Karpas-422 (cell line): Measurements from ENCODE around the gene AP4E1. TPM values are rescaled to one million over a fixed set of nuclear protein-coding genes. Genes with fewer than 3 reads are reported as not detected.

ENCODE experiments used
- DNase-seq: peaks from one replicate; pipeline ENCODE4 v3.0.0-alpha.2; 2015
- H2AFZ ChIP-seq: fragments of 200-600 bp; sonication (generic); 2 replicates; pipeline ENCODE4 v1.6.1; 2014; ENCODE audit warnings: antibody characterized with exemption, low read length, mixed read lengths
- H3K27ac ChIP-seq: fragments of 200-600 bp; sonication (generic); 2 replicates; pipeline ENCODE4 v1.5.1; 2014; ENCODE audit warnings: mild to moderate bottlenecking, low read length, moderate library complexity
- H3K27me3 ChIP-seq: fragments of 200-600 bp; sonication (generic); 2 replicates; pipeline ENCODE4 v1.6.1; 2014; ENCODE audit warnings: low read length, mixed read lengths
- H3K36me3 ChIP-seq: fragments of 200-600 bp; sonication (generic); 2 replicates; pipeline ENCODE4 v1.6.1; 2014; ENCODE audit warnings: low read length, mixed read lengths; ENCODE audit not compliant: insufficient read depth
- H3K4me1 ChIP-seq: fragments of 200-600 bp; sonication (generic); 2 replicates; pipeline ENCODE4 v1.6.1; 2014; ENCODE audit warnings: mild to moderate bottlenecking, low read length, mixed read lengths
- H3K4me2 ChIP-seq: fragments of 200-600 bp; sonication (generic); 2 replicates; pipeline ENCODE4 v1.6.1; 2014; ENCODE audit warnings: low read length, low read depth, mild to moderate bottlenecking; ENCODE audit not compliant: poor library complexity, severe bottlenecking
- H3K4me3 ChIP-seq: fragments of 200-600 bp; sonication (generic); 2 replicates; pipeline ENCODE4 v1.5.1; 2014; ENCODE audit warnings: mild to moderate bottlenecking, antibody characterized with exemption, low read length, mixed read lengths
- H3K79me2 ChIP-seq: fragments of 200-600 bp; sonication (generic); 2 replicates; pipeline ENCODE4 v1.6.1; 2014; ENCODE audit warnings: mild to moderate bottlenecking, low read length, mixed read lengths
- H3K9ac ChIP-seq: fragments of 200-600 bp; sonication (generic); 2 replicates; pipeline ENCODE4 v1.6.0; 2014; ENCODE audit warnings: low read length
- H3K9me2 ChIP-seq: fragments of 200-600 bp; sonication (generic), shearing (Covaris generic); replicated peaks from 2 replicates; pipeline ENCODE4 v1.6.0; 2014; ENCODE audit warnings: mild to moderate bottlenecking, low read length, moderate library complexity; ENCODE audit not compliant: insufficient read depth
- H3K9me3 ChIP-seq: fragments of 300-700, 200-600 bp; sonication (generic); 2 replicates; pipeline ENCODE4 v1.6.1; 2014; ENCODE audit warnings: low read length, mixed read lengths
- H4K20me1 ChIP-seq: fragments of 200-600 bp; sonication (generic); 2 replicates; pipeline ENCODE4 v1.6.1; 2014; ENCODE audit warnings: mild to moderate bottlenecking, antibody characterized with exemption, low read length, low read depth; ENCODE audit not compliant: insufficient read depth
- total RNA-seq: library from RNA; depleted of rRNA; stranded (reverse); fragments of >200 nt; shearing (Covaris generic); gene quantifications from 2 replicates; pipeline ENCODE4 v1.2.3, GENCODE V29; 2014; ENCODE audit warnings: low replicate concordance; rRNA removed

The AP4E1 gene
- total RNA-seq: 13.6 and 26.5 TPM in 2 replicates

DNA sequence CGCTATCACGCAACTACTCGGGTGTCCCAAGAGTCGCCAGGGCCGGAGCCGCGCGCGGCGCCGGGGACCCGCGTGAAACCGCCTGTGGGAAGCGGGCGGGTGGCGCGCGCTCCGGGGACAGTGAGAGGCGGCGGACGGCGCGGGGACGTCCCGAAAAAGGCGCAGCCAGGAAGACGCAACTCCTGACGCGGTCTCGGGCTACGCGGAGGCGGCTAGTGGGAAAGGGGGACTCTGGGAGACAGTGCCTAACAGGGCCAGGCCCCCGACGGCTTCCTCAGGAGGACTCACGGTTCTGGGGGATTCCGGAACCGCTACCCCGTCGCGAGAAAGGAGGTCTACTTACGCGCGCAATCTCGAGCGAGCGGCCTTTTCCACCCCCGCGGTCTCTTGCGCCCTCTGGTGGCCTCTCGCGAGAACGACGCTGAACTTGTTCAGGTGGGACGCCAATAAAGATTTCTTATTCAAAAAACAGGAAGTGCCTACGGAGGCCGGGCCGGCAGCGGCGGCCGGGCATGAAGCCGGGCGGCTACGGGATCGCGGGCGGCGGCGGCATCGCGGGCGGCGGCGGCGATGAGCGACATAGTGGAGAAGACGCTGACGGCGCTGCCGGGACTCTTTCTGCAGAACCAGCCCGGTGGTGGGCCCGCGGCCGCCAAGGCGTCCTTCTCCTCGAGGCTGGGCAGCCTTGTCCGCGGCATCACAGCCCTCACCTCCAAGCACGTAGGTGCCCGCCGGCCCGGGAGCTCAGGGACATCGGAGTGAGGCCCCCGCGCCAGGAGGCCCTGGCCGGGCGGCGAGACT, at the start of gene AP4E1:
AP4E1 (plus strand) TSS at position 475 of the 801 bp plus-strand sequence; CDS start at position 571, 96 bp downstream.
- Histone ChIP-seq H3K4me2 (peak within 1 kb of the TSS; percentile 87), H3K79me2 (peaks cover 61% of the 10 kb centered on the region), H2AFZ (peak within 1 kb of the TSS; percentile 57), H3K9me3 (no peaks in the 10 kb centered on the region), H3K4me3 (peak within 1 kb of the TSS; percentile 86), H3K27me3 (no peaks in the 10 kb centered on the region), H3K9me2 (no peaks in the 10 kb centered on the region), H3K9ac (peak within 1 kb of the TSS; percentile 81), H3K27ac (peak within 1 kb of the TSS; percentile 55), H3K36me3 (peaks cover 8% of the 10 kb centered on the region), H3K4me1 (peaks cover 34% of the 10 kb centered on the region), H4K20me1 (no peaks in the 10 kb centered on the region)
- DNase-seq: peak; percentile 99

GRCh38 chr15:50860824-50861223, 47.7 kb upstream of the AP4E1 start:
- Histone ChIP-seq H3K79me2 (no peaks in the 10 kb centered on the region), H3K9ac (no peak overlapping the region), H3K4me1 (no peaks in the 10 kb centered on the region), H3K27ac (no peak overlapping the region), H4K20me1 (no peaks in the 10 kb centered on the region), H3K4me3 (no peak overlapping the region), H3K9me3 (no peaks in the 10 kb centered on the region), H3K27me3 (no peaks in the 10 kb centered on the region), H2AFZ (no peak overlapping the region), H3K9me2 (no peaks in the 10 kb centered on the region), H3K4me2 (no peak overlapping the region), H3K36me3 (no peaks in the 10 kb centered on the region)
- DNase-seq: no peak

- H3K9ac ChIP-seq: no peak overlapping the region
- no peaks in the 10 kb centered on the region for H4K20me1 ChIP-seq
Measured at GRCh38 chr15:50862553-50862952, 45.9 kb upstream of the AP4E1 start.

GRCh38 chr15:50864873-50865272, 43.6 kb upstream of the AP4E1 start:
- Histone ChIP-seq H3K9me2 (no peaks in the 10 kb centered on the region), H3K27me3 (no peaks in the 10 kb centered on the region), H3K9ac (no peak overlapping the region), H2AFZ (no peak overlapping the region), H3K4me1 (no peaks in the 10 kb centered on the region), H4K20me1 (no peaks in the 10 kb centered on the region), H3K4me2 (no peak overlapping the region), H3K36me3 (no peaks in the 10 kb centered on the region), H3K4me3 (no peak overlapping the region), H3K27ac (no peak overlapping the region), H3K9me3 (no peaks in the 10 kb centered on the region), H3K79me2 (no peaks in the 10 kb centered on the region)
- no peak for DNase-seq

More at GRCh38 chr15:50862553-50862952, 45.9 kb upstream of the AP4E1 start:
- H3K9me2 ChIP-seq: no peaks in the 10 kb centered on the region
- DNase-seq: no peak
- no peaks in the 10 kb centered on the region for H3K27me3 ChIP-seq
- no peaks in the 10 kb centered on the region for H3K4me1 ChIP-seq
- no peak overlapping the region for H3K4me2 ChIP-seq
- no peaks in the 10 kb centered on the region for H3K9me3 ChIP-seq
- no peak overlapping the region for H3K4me3 ChIP-seq
- H3K36me3 ChIP-seq: no peaks in the 10 kb centered on the region
- no peak overlapping the region for H3K27ac ChIP-seq
- no peak overlapping the region for H2AFZ ChIP-seq
- no peaks in the 10 kb centered on the region for H3K79me2 ChIP-seq

DNA sequence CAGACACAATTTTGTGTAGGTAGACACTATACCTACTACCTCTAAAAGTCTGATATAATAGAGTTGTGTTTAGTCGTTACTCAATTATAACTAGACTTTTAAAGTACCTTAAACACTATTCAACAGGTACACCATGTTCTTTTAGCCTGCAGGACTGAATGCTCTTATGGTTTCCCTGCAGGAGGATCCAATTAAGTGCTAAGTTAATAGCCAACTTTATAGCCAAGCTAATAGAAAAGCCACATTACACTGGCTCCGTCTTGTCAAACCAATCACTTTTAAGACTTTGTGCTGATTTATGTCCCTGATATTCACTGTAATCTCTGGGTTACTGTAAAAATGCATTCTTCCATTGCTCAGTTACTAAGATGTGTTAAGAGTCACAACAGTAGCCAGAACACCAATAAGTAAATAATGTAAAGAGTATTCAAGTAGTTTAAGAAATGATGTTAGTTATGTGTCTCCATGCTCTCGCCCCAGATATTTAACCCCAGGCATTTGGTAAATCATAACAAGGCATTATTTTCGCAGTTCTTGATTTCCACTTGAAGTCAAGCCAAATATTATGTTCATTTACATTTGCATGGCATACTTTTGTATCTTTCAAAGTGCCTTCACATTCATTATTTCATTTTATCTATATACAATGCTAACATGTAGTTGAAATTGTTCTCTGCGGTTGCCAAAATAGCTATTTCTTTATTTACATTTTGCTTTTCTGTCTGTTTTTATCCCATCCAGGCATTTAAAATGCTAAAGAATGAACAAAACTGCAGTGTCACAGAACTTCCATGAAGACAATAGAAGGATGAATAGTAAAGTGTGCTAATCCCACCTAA, 42.7 kb upstream of the AP4E1 start:
- Histone ChIP-seq H3K4me1 (no peaks in the 10 kb centered on the region), H3K9ac (no peak overlapping the region), H3K9me3 (no peaks in the 10 kb centered on the region), H4K20me1 (no peaks in the 10 kb centered on the region), H2AFZ (no peak overlapping the region), H3K4me3 (no peak overlapping the region), H3K9me2 (no peaks in the 10 kb centered on the region), H3K27me3 (no peaks in the 10 kb centered on the region), H3K36me3 (no peaks in the 10 kb centered on the region), H3K79me2 (no peaks in the 10 kb centered on the region), H3K4me2 (no peak overlapping the region), H3K27ac (no peak overlapping the region)
- no peak for DNase-seq

GRCh38 chr15:50871832-50872231, 36.7 kb upstream of the AP4E1 start:
- no peaks in the 10 kb centered on the region for H3K27me3 ChIP-seq
- no peak for DNase-seq

DNA sequence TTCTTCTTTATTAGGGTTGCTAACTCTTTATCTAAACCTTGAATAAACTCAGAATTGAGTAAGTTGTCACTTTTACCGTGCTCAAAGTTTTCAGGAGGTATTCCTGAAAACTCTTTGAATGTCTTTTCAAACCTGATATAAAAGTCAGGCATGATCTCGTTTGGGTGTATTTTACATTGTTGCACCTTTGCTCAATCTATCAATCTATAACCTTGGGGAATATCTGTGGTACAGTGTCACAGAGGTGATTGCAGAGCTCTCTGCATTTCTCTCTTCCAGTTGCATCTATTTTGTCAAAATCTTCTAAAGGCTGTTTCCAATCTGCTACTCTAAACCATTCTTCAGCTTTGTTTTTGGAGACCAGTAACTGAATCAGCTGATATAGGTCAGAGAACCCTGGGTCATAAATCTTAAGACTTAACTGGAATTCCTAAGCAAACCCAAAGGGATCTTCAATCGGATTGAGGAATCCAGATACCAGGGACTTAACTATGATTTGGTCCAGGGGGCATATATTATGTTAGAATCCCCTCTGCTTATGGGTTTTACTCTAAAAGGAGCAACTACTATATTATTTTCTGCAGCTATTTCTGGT, 35.6 kb upstream of the AP4E1 start:
- no peak for DNase-seq
- Histone ChIP-seq H3K4me2 (no peak overlapping the region), H3K4me3 (no peak overlapping the region), H4K20me1 (no peaks in the 10 kb centered on the region), H3K36me3 (no peaks in the 10 kb centered on the region), H2AFZ (no peak overlapping the region), H3K9me2 (no peaks in the 10 kb centered on the region), H3K9ac (no peak overlapping the region), H3K79me2 (no peaks in the 10 kb centered on the region), H3K9me3 (no peaks in the 10 kb centered on the region), H3K27ac (no peak overlapping the region), H3K4me1 (peaks cover 8% of the 10 kb centered on the region), H3K27me3 (no peaks in the 10 kb centered on the region)

More at GRCh38 chr15:50871832-50872231, 36.7 kb upstream of the AP4E1 start:
- Histone ChIP-seq H3K4me1 (peaks cover 4% of the 10 kb centered on the region; the same call in 1 of the 2 replicates), H3K27ac (no peak overlapping the region), H4K20me1 (no peaks in the 10 kb centered on the region), H3K4me2 (no peak overlapping the region), H3K79me2 (no peaks in the 10 kb centered on the region), H3K9me3 (no peaks in the 10 kb centered on the region), H3K36me3 (no peaks in the 10 kb centered on the region), H3K9me2 (no peaks in the 10 kb centered on the region), H3K9ac (no peak overlapping the region), H3K4me3 (no peak overlapping the region), H2AFZ (no peak overlapping the region)

GRCh38 chr15:50873935-50874361, 34.5 kb upstream of the AP4E1 start:
- H3K4me2 ChIP-seq: no peak overlapping the region
- no peak for DNase-seq

More at GRCh38 chr15:50873935-50874361, 34.5 kb upstream of the AP4E1 start:
- H3K4me1 ChIP-seq: peaks cover 14% of the 10 kb centered on the region
- no peak overlapping the region for H3K27ac ChIP-seq
- no peaks in the 10 kb centered on the region for H3K27me3 ChIP-seq
- H3K9ac ChIP-seq: 0 out of 2 replicates have a peak overlapping the region, but pooled peaks have one; percentile 13
- H3K36me3 ChIP-seq: no peaks in the 10 kb centered on the region
- no peaks in the 10 kb centered on the region for H4K20me1 ChIP-seq
- H2AFZ ChIP-seq: no peak overlapping the region
- no peaks in the 10 kb centered on the region for H3K9me2 ChIP-seq
- no peaks in the 10 kb centered on the region for H3K79me2 ChIP-seq
- no peaks in the 10 kb centered on the region for H3K9me3 ChIP-seq
- no peak overlapping the region for H3K4me3 ChIP-seq
